Testis (tissue), 2 donors: ENCODE results near the gene OXCT1.

Experiments
- CTCF ChIP-seq, 3 experiments: fragments of 450-650 bp in 2 of 3; fragments of 200-600 bp in 1 of 3; sonication (generic) in 1 of 3; IDR thresholded peaks; one replicate each; pipeline ENCODE4 v1.5.1; 2016 to 2019; ENCODE audit warnings: antibody characterized with exemption in 3 of 3, mild to moderate bottlenecking in 2 of 3, moderate library complexity in 1 of 3
- POLR2A ChIP-seq: fragments of 450-650 bp; IDR thresholded peaks from one replicate; pipeline ENCODE4 v1.6.1; 2017; ENCODE audit warnings: antibody characterized with exemption, mild to moderate bottlenecking, moderate library complexity

GRCh38 chr5:41785061-41785460 lies 85.2 kb downstream of the OXCT1 start:
- no peak for TF ChIP-seq CTCF (IDR thresholded peaks at IDR 0.05)
- no peak for TF ChIP-seq POLR2A
